IgD-negative memory B cell (primary cell): ENCODE data around the gene LUZP4. TPM values are rescaled to one million over a fixed set of nuclear protein-coding genes. Genes with fewer than 3 reads are reported as not detected.

Experiments
- H3K27ac Mint-ChIP-seq, 3 donors: one replicate each; pipeline ENCODE4 v1.8.0; 2020 to 2022; ENCODE audit warnings: mild to moderate bottlenecking in 3 of 3, mixed read lengths in 3 of 3, moderate library complexity in 1 of 3
- H3K27me3 Mint-ChIP-seq: one replicate; pipeline ENCODE4 v1.8.0; 2021; ENCODE audit warnings: mixed read lengths
- H3K36me3 Mint-ChIP-seq: one replicate; pipeline ENCODE4 v1.8.0; 2020; ENCODE audit warnings: mild to moderate bottlenecking, mixed read lengths
- H3K4me1 Mint-ChIP-seq, 3 donors: one replicate each; pipeline ENCODE4 v1.8.0; 2020 to 2022; ENCODE audit warnings: mixed read lengths in 3 of 3, mild to moderate bottlenecking in 1 of 3
- H3K4me3 Mint-ChIP-seq, 4 donors: one replicate each; pipeline ENCODE4 v1.8.0; 2020 to 2022; ENCODE audit warnings: mild to moderate bottlenecking in 4 of 4, mixed read lengths in 4 of 4, moderate library complexity in 3 of 4
- H3K9me3 Mint-ChIP-seq, 3 donors: one replicate each; pipeline ENCODE4 v1.8.0; 2020 to 2021; ENCODE audit warnings: mixed read lengths in 3 of 3, mild to moderate bottlenecking in 1 of 3
- polyA plus RNA-seq: library from polyadenylated mRNA; unstranded; fragments of 300-500 nt; fragmentation: Illumina TruSeq; gene quantifications from one replicate; pipeline ENCODE4 v1.2.3, GENCODE V29; 2021

Gene LUZP4
- polyA plus RNA-seq, 1 donor from 2014 or later: not detected

DNA sequence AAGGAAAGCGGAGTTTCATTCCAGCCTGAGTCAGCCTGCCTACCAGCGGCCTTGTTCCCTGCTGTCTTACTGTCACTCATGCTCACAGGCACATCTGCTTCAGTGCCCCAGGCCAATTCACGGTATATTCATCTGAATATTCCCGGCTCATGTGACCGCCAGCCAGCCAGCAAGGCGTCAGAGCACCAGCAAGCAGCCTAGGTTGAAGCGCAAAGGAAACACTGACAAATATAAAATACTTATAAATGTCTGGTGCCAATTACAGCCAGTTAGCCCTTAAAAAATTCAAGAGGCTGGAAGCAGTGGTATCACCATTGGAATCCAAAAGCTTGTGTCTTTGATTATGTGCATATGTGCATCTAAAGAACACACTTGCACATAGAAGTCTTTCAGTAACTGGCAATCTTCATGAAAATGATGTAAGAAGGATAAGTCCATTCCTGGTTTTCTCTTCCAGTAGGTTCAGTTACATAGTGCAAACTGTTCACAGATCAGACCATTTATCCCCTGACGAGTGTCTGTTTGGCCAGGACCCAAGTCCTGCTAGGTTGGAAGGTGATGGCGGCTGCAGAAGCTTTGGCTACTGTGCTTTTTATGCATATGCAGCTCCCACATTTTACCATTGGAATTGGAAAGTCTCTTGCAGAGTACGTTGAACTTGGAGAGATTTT is 61.3 kb downstream of the LUZP4 start:
- Mint-ChIP-seq H3K27ac (no peak overlapping the region), H3K36me3 (no peaks in the 10 kb centered on the region), H3K4me3 (no peak overlapping the region), H3K4me1 (no peaks in the 10 kb centered on the region), H3K9me3 (no peaks in the 10 kb centered on the region), H3K27me3 (peaks cover 2% of the 10 kb centered on the region)

DNA sequence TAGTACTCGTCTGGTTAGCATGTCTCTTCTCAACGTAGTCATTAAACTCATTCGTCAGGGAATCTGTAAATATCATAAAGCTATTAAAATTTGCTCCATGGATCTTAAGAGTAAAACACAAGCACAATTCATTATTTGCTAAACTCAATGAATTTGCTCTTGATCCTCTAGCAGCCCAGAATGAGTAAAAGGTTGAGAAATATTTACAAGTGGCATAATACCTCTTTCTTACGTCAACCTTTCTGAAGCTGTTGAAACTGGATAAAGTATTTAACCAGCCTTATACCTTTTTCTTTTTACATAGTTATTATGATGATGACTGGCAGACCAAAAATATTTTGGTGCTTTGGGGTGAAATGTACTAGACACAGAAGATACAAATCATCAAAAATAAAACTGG is 66.9 kb downstream of the LUZP4 start:
- Mint-ChIP-seq H3K27ac (no peak overlapping the region), H3K4me1 (no peaks in the 10 kb centered on the region), H3K4me3 (no peak overlapping the region), H3K9me3 (no peaks in the 10 kb centered on the region), H3K27me3 (no peaks in the 10 kb centered on the region), H3K36me3 (no peaks in the 10 kb centered on the region)

Other genes with a start within 250 kb of the LUZP4 start
- gene RBMXL3, start 100.3 kb upstream of the LUZP4 start, polyA plus RNA-seq: not detected
- gene LRCH2, start 55.6 kb upstream of the LUZP4 start, polyA plus RNA-seq: not detected